ENCODE measurements around the gene HPCAL1.
"Not testable (repeated sequence)": the region's sequence is repeated elsewhere in the genome, so short reads cannot be mapped to it uniquely, and the experiment has no call there.

The HPCAL1 gene

GRCh38 chr2:10285556-10286198 lies 17.0 kb upstream of the HPCAL1 start:
- no peak for DNase-seq

- no peak for DNase-seq
Measured at GRCh38 chr2:10286216-10287037, 16.3 kb upstream of the HPCAL1 start.

GRCh38 chr2:10287761-10288160 lies 14.9 kb upstream of the HPCAL1 start:
- no peak for DNase-seq

- no peak for DNase-seq
Measured at GRCh38 chr2:10288606-10289005, 14.1 kb upstream of the HPCAL1 start.

GRCh38 chr2:10289352-10289751 lies 13.4 kb upstream of the HPCAL1 start:
- no peak for DNase-seq

- DNase-seq, result no peak
Measured at GRCh38 chr2:10289891-10290290, 12.8 kb upstream of the HPCAL1 start.

GRCh38 chr2:10291376-10291775 lies 11.3 kb upstream of the HPCAL1 start:
- DNase-seq, result not testable (repeated sequence)

GRCh38 chr2:10292033-10292432 lies 10.7 kb upstream of the HPCAL1 start:
- no peak for DNase-seq

GRCh38 chr2:10293603-10294002 lies 9.1 kb upstream of the HPCAL1 start:
- no peak for DNase-seq

GRCh38 chr2:10294077-10294476 lies 8.6 kb upstream of the HPCAL1 start:
- DNase-seq, result no peak

- not testable (repeated sequence) for DNase-seq
Measured at GRCh38 chr2:10295649-10296048, 7.1 kb upstream of the HPCAL1 start.

GRCh38 chr2:10296142-10296541 lies 6.6 kb upstream of the HPCAL1 start:
- DNase-seq, result no peak

- DNase-seq, result no peak
Measured at GRCh38 chr2:10297191-10297830, 5.4 kb upstream of the HPCAL1 start.

GRCh38 chr2:10297959-10298531 lies 4.7 kb upstream of the HPCAL1 start:
- peak; percentile 50 for DNase-seq

GRCh38 chr2:10298777-10299176 lies 3.9 kb upstream of the HPCAL1 start:
- DNase-seq, result not testable (repeated sequence)

- no peak for DNase-seq
Measured at GRCh38 chr2:10300328-10300920, 2.3 kb upstream of the HPCAL1 start.

GRCh38 chr2:10300997-10301940 lies 1.4 kb upstream of the HPCAL1 start:
- DNase-seq, result peak; percentile 32

GRCh38 chr2:10301941-10302478 lies 694 bp upstream of the HPCAL1 start:
- DNase-seq, result no peak

GRCh38 chr2:10303181-10303693 lies 533 bp downstream of the HPCAL1 start:
- peak; percentile 18 for DNase-seq

- peak; percentile 23 for DNase-seq
Measured at GRCh38 chr2:10303694-10304378, 1.1 kb downstream of the HPCAL1 start.
